Measurements from ENCODE around the gene TEX54. TPM values are rescaled to one million over a fixed set of nuclear protein-coding genes. Genes with fewer than 3 reads are reported as not detected.
A peak's percentile ranks its signal among the peaks of the same experiment; 100 is the strongest.

TEX54 gene
- total RNA-seq, 8 experiments from 2014 or later = 1.3 to 5.7 (median 2.1) TPM; not detected in 2

DNA sequence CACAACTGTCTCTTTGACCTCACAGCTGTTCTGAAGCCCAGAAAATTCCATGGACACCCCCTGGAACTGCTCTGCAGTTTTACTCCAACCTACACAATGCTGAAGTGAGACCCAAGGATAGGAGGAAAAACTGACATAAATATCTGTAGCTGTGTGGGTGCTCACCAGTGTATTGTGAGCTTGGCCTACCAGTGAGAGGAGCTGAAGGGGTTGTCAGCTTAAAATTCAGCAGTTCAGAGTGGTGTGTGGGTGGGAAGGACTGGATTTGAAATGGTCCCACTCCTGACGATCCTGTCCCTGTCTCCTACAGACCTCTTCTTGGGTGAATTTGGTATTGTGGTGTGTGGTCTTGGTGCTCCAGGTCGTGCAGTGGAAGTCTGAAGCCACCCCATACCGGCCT lies 43.1 kb downstream of the TEX54 start:
- ATAC-seq (replicated peaks in 6 of 8) = no peak
- Histone ChIP-seq H3K4me3 (no peak overlapping the region), H3K27ac (no peak overlapping the region), H3K4me1 (replicated peaks in 1 of 2) (peaks cover 23 to 26% of the 10 kb centered on the region in 2 donors)
- 70 to 100% (median 85%) methylated on average over 1 to 2 of the region's 3 CpGs; no CpG with 5 or more reads in 6 of the 10 experiments for WGBS, 10 experiments
- in situ Hi-C loops (cut with MboI; ENCODE audit: low pct_unique_long_range_greater_than_20kb in 2 of 9, low sequenced_read_pairs in 9 of 9, unreplicated experiment in 9 of 9) = no loop called here

DNA sequence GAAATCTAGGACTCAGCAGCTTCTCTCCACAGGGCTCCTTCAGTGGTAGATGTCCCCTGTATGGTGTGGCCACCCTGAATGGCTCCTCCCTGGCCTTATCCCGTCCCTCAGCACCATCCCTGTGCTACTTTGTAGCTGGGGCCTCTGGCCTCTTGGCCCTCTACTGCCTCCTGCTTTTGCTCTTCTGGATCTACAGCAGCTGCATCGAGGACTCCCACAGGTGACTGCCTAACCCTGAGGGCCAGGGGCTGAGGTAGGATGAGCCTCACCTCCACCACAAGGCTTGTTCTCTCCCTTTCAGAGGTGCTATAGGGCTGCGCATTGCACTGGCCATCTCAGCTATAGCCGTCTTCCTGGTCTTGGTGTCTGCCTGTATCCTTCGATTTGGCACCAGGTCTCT lies 43.6 kb downstream of the TEX54 start:
- no peak for ATAC-seq (replicated peaks in 6 of 8)
- Histone ChIP-seq H3K4me3 (no peak overlapping the region), H3K4me1 (replicated peaks in 1 of 2) (peaks cover 23 to 26% of the 10 kb centered on the region in 2 donors), H3K27ac (no peak overlapping the region)
- in situ Hi-C loops (cut with MboI; ENCODE audit: low pct_unique_long_range_greater_than_20kb in 2 of 9, low sequenced_read_pairs in 9 of 9, unreplicated experiment in 9 of 9) = no loop called here
- 10 to 100% (median 67%) methylated on average over 1 to 5 of the region's 5 CpGs; no CpG with 5 or more reads in 6 of the 10 experiments for WGBS, 10 experiments

DNA sequence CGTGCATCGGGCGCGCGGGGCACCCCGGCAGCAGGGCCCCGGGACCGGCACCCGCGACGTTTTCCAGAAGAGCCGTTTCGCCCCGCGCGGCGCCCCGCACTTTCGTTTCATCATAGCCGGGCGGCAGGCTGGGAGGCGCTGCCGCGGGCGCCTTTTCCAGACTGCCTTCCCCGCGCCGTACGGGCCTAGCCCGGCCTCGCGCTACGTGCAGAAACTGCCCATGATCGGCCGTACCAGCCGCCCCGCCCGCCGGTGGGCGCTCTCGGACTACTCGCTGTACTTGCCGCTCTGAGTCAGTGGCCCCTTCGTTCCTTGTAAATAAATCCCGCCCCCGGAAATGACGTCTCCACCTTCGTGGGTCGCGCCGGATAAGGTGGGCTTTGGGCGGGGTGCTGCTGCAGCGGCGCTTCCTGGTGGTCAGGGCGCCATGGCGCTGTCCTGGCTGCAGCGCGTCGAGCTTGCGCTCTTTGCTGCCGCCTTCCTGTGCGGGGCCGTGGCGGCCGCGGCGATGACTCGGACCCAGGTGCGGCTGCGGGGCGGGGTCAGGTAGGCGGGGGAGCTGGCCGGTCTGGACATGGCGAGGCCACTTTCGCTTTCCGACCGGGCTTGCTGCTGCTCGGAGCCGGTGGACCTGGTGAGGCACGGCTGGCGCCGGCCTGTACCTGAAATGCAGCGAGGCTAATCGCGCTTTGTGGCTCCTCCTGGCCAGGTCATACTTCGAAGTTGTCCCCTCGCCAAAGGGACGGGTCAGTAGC lies 45.5 kb downstream of the TEX54 start, which contains the start of gene TMEM179B:
Gene TMEM179B (plus strand): TSS at position 398 of the 755 bp plus-strand sequence. CDS start 30 bp downstream, at position 428.
- ATAC-seq (replicated peaks in 6 of 8) = peak; percentile 60 to 83 (median 73)
- H3K4me1 ChIP-seq (replicated peaks in 1 of 2) = peaks cover 19% of the 10 kb centered on the region in 2 donors
- WGBS, 10 experiments = 0 to 3% (median 2%) methylated on average over 7 to 38 of the region's 88 CpGs; no CpG with 5 or more reads in 4 of the 10 experiments
- H3K27ac ChIP-seq = peak within 1 kb of the TSS; percentile 83 to 87
- in situ Hi-C loops (cut with MboI; ENCODE audit: low pct_unique_long_range_greater_than_20kb in 2 of 9, low sequenced_read_pairs in 9 of 9, unreplicated experiment in 9 of 9) = no loop called here
- H3K4me3 ChIP-seq = peak within 1 kb of the TSS; percentile 62 to 84 (median 69)

DNA sequence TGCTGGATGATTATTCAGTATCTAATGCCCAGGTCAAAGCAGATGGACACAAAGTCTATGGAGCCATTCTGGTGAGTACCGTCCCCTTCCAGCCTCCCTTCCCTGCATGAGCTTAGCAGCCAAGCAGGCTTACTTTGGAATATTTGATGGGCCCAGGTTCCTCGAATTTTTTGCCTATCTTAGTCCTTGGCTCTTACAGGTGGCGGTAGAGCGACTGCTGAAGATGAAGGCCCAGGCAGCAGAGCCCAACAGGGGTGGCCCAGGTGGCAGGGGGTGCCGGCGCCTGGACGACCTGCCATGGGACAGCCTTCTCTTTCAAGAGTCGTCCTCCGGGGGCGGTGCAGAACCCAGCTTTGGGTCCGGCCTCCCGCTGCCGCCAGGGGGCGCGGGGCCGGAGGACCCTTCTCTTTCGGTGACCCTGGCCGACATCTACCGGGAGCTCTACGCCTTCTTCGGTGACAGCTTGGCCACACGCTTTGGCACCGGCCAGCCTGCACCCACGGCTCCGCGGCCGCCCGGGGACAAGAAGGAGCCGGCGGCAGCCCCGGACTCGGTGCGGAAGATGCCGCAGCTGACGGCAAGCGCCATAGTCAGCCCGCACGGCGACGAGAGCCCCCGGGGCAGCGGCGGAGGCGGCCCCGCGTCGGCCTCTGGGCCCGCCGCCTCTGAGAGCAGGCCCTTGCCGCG lies 46.2 kb downstream of the TEX54 start:
- in situ Hi-C loops (cut with MboI; ENCODE audit: low pct_unique_long_range_greater_than_20kb in 2 of 9, low sequenced_read_pairs in 9 of 9, unreplicated experiment in 9 of 9) = no loop called here
- H3K27ac ChIP-seq = peak overlapping the region; percentile 83 to 87
- peak; percentile 49 to 72 (median 71) for ATAC-seq (replicated peaks in 6 of 8)
- 0 to 17% (median 0%) methylated on average over 1 to 11 of the region's 51 CpGs; no CpG with 5 or more reads in 5 of the 10 experiments for WGBS, 10 experiments
- peaks cover 17 to 18% of the 10 kb centered on the region in 2 donors for H3K4me1 ChIP-seq (replicated peaks in 1 of 2)
- H3K4me3 ChIP-seq = peak overlapping the region; percentile 62 to 84 (median 69)

DNA sequence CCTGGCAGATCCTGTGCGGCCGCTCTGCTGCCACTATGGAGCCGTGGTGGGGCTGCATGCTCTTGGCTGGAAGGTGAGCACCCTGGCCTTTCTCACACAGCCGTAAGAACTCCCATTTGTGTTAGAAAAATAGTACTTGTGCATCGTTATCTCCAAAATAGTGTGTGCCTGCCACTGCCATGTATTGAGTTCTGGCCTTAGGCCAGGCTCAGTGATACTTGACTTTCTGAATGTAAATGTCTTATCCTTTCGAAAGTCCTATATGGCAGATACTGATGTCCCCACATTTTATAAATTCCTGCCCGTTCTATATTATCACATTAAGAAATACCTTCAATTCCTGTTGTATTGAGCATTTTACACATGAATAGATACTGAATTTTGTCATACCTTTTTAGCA lies 49.9 kb downstream of the TEX54 start:
- H3K4me1 ChIP-seq (replicated peaks in 1 of 2) = peaks cover 6 to 9% of the 10 kb centered on the region in 2 donors

More for the DNA sequence above, 49.9 kb downstream of the TEX54 start:
- 86 to 100% (median 94%) methylated on average over 2 to 6 of the region's 7 CpGs; no CpG with 5 or more reads in 4 of the 10 experiments for WGBS, 10 experiments
- in situ Hi-C loops (cut with MboI; ENCODE audit: low pct_unique_long_range_greater_than_20kb in 2 of 9, low sequenced_read_pairs in 9 of 9, unreplicated experiment in 9 of 9) = no loop called here
- Histone ChIP-seq H3K4me3 (no peak overlapping the region), H3K27ac (no peak overlapping the region)
- no peak for ATAC-seq (replicated peaks in 6 of 8)

Other genes starting within 250 kb of the TEX54 start
- gene TUT1, start 241.3 kb downstream of the TEX54 start, total RNA-seq = 10 to 100 TPM; 11.5 to 24.4 (median 17.3) TPM
- 100 to 1,000 TPM in 3 of 8 experiments, 10 to 100 TPM in 5; 49.1 to 146 (median 83.3) TPM for gene MTA2, start 231.0 kb downstream of the TEX54 start, total RNA-seq
- 10 to 100 TPM in 4 of 8 experiments, 1 to 10 TPM in 4; 1.4 to 56.9 (median 10.0) TPM for gene EML3, start 220.1 kb downstream of the TEX54 start, total RNA-seq
- 10 to 100 TPM in 1 of 8 experiments, 1 to 10 TPM in 6, under 1 TPM in 1; 0.49 to 14.5 (median 4.8) TPM for gene ROM1, start 219.6 kb downstream of the TEX54 start, total RNA-seq
- 10 to 100 TPM; 28.6 to 56.5 (median 37.0) TPM for gene B3GAT3, start 210.9 kb downstream of the TEX54 start, total RNA-seq
- gene GANAB, start 186.2 kb downstream of the TEX54 start, total RNA-seq = 100 to 1,000 TPM in 7 of 8 experiments, 10 to 100 TPM in 1; 97.8 to 296 (median 172) TPM
- gene INTS5, start 179.5 kb downstream of the TEX54 start, total RNA-seq = 10 to 100 TPM; 10.8 to 24.8 (median 17.9) TPM
- gene C11orf98, start 167.6 kb downstream of the TEX54 start, total RNA-seq = 100 to 1,000 TPM in 4 of 8 experiments, 10 to 100 TPM in 4; 51.9 to 159 (median 95.0) TPM
- 10 to 100 TPM; 25.7 to 90.2 (median 37.9) TPM for gene CSKMT, start 167.5 kb downstream of the TEX54 start, total RNA-seq
- 10 to 100 TPM in 5 of 8 experiments, 1 to 10 TPM in 3; 7.9 to 17.7 (median 10.3) TPM for gene UQCC3, start 161.2 kb downstream of the TEX54 start, total RNA-seq
- 10 to 100 TPM in 3 of 8 experiments, 1 to 10 TPM in 5; 2.8 to 32.4 (median 4.6) TPM for gene LBHD1, start 160.6 kb downstream of the TEX54 start, total RNA-seq
- gene UBXN1, start 153.8 kb downstream of the TEX54 start, total RNA-seq = 100 to 1,000 TPM in 7 of 8 experiments, 10 to 100 TPM in 1; 95.5 to 132 (median 123) TPM
- 1 to 10 TPM in 2 of 8 experiments, under 1 TPM in 6; 0.33 to 9.3 (median 0.49) TPM for gene LRRN4CL, start 143.3 kb downstream of the TEX54 start, total RNA-seq
- gene BSCL2, start 125.4 kb downstream of the TEX54 start, total RNA-seq = 100 to 1,000 TPM in 6 of 8 experiments, 10 to 100 TPM in 2; 55.0 to 446 (median 341) TPM
- gene GNG3, start 125.2 kb downstream of the TEX54 start, total RNA-seq = 100 to 1,000 TPM in 5 of 8 experiments, under 1 TPM in 3; 0.61 to 171 (median 111) TPM
- gene HNRNPUL2, start 105.4 kb downstream of the TEX54 start, total RNA-seq = 10 to 100 TPM; 13.4 to 55.2 (median 27.8) TPM
- 10 to 100 TPM; 41.6 to 67.2 (median 48.7) TPM for gene TTC9C, start 104.4 kb downstream of the TEX54 start, total RNA-seq
- gene ZBTB3, start 78.7 kb downstream of the TEX54 start, total RNA-seq = 10 to 100 TPM in 3 of 8 experiments, 1 to 10 TPM in 5; 7.4 to 12.8 (median 9.5) TPM
- 100 to 1,000 TPM in 6 of 8 experiments, 10 to 100 TPM in 2; 83.4 to 178 (median 115) TPM for gene POLR2G, start 71.3 kb downstream of the TEX54 start, total RNA-seq
- gene TAF6L, start 61.4 kb downstream of the TEX54 start, total RNA-seq = 10 to 100 TPM in 5 of 8 experiments, 1 to 10 TPM in 3; 8.7 to 40.6 (median 13.9) TPM
- 100 to 1,000 TPM in 1 of 8 experiments, 10 to 100 TPM in 7; 17.6 to 125 (median 42.2) TPM for gene TMEM179B, start 45.4 kb downstream of the TEX54 start, total RNA-seq
- gene TMEM223, start 40.8 kb downstream of the TEX54 start, total RNA-seq = 10 to 100 TPM; 13.6 to 31.3 (median 25.3) TPM
- gene NXF1, start 27.4 kb downstream of the TEX54 start, total RNA-seq = 10 to 100 TPM; 22.4 to 86.6 (median 45.4) TPM
- 10 to 100 TPM; 26.2 to 54.3 (median 33.9) TPM for gene STX5, start 790 bp downstream of the TEX54 start, total RNA-seq
- 100 to 1,000 TPM in 1 of 8 experiments, 10 to 100 TPM in 7; 41.4 to 110 (median 81.7) TPM for gene WDR74, start 6.7 kb upstream of the TEX54 start, total RNA-seq
- gene SLC3A2, start 48.1 kb upstream of the TEX54 start, total RNA-seq = 100 to 1,000 TPM in 7 of 8 experiments, 10 to 100 TPM in 1; 97.8 to 428 (median 211) TPM
- gene CHRM1, start 88.5 kb upstream of the TEX54 start, total RNA-seq = under 1 TPM in 6 of 8 experiments, not detected in 2; 0.04 to 0.81 (median 0.19) TPM
- 1 to 10 TPM in 1 of 8 experiments, under 1 TPM in 2, not detected in 5; 0.17 to 3.9 (median 0.38) TPM for gene SLC22A6, start 152.1 kb upstream of the TEX54 start, total RNA-seq
- gene SLC22A8, start 183.0 kb upstream of the TEX54 start, total RNA-seq = 1 to 10 TPM in 1 of 8 experiments, under 1 TPM in 6, not detected in 1; under 0.01 to 1.3 (median 0.23) TPM

Data from motor neuron (in vitro differentiated cells).